Measurements from ENCODE around the gene PEX11A. TPM values are rescaled to one million over a fixed set of nuclear protein-coding genes. Genes with fewer than 3 reads are reported as not detected.

Gene PEX11A
- total RNA-seq, 4 donors from 2014 or later, result 41.4 to 80.3 (median 51.5) TPM

DNA sequence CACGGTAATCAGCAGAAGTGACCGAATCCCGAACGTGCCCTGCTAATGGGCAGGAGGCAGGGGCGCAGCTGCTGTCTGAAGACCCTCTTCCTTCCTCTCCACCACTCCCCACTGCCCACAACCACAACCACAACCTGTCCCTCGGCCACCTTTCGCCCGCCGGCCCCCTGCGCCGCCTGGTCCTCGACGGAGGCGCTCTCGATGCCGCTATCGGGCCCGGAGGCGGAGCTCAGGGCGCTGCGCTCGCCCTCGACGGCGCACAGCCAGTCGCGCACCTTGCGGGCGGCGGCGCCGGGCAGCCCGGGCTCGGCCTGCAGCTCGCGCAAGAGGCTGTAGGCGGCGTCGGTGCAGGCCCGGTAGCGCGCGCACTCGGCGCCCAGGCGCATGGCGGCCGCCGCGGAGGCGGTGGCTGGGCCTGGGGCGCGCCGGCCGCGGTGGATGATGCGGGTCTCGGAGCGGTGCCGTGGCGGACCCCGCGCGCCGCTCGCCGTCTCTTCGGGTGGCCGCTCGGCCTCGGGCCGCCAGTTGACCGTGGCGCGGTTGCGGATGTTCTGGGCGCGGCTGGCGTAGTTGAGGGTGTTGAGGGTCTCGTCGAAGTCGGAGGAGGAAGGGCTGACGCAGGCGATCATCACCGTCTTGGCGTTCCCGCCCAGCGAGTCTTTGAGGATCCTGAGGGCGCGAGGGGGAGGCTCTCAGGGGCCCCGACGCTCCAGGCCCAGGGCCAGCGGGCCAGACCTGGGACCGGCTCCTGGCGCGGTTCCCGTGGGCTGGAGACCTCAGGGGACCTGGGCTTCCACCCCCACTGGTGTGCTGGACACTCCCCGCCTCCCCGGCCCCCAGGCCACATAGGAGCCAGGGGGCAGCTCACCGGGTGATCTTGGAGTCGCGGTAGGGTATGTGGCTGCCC, 42.2 kb downstream of the PEX11A start:
- TF ChIP-seq, protein P1, sequence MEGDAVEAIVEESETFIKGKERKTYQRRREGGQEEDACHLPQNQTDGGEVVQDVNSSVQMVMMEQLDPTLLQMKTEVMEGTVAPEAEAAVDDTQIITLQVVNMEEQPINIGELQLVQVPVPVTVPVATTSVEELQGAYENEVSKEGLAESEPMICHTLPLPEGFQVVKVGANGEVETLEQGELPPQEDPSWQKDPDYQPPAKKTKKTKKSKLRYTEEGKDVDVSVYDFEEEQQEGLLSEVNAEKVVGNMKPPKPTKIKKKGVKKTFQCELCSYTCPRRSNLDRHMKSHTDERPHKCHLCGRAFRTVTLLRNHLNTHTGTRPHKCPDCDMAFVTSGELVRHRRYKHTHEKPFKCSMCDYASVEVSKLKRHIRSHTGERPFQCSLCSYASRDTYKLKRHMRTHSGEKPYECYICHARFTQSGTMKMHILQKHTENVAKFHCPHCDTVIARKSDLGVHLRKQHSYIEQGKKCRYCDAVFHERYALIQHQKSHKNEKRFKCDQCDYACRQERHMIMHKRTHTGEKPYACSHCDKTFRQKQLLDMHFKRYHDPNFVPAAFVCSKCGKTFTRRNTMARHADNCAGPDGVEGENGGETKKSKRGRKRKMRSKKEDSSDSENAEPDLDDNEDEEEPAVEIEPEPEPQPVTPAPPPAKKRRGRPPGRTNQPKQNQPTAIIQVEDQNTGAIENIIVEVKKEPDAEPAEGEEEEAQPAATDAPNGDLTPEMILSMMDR (IDR thresholded peaks at IDR 0.05; ENCODE audit: low read depth), result no peak

DNA sequence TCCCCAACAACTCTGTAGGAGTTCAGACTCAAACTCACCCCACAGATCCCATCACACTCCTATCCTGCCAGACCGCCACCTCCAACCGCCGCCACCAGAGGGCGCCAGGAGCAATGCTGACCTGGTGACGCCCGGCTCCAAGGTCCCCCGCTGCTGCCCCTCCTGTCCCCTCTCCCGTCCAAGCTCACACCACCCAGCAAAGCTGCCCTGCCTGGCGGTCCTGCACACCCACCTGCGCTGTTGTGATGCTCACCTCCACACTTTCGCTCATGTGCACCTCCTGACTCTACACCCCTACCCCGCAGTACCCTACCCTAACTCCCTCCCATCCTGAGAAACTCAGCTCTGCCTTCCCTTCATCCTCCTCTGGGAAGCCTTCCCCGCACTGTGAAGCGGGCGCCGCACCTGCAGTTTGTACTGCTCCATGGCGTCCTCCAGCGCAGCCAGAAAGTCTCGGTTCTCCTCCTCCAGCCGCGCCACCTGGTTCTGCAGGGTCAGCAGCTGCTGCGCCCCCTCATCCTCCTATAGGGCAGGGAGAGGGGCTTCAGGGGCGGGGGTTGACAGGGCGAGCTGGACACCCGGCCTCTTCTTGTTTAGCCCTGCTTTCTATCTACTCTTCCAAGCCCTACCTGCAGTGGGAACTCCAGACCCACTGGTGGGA, 43.2 kb downstream of the PEX11A start:
- TF ChIP-seq, protein P1 (IDR thresholded peaks at IDR 0.05; ENCODE audit: low read depth), result no peak

GRCh38 chr15:89646416-89647141, 44.0 kb downstream of the PEX11A start:
- TF ChIP-seq, protein P1 (IDR thresholded peaks at IDR 0.05; ENCODE audit: low read depth), result no peak

- TF ChIP-seq, protein P1 (IDR thresholded peaks at IDR 0.05; ENCODE audit: low read depth), result no peak
Measured at GRCh38 chr15:89645680-89646079, 44.9 kb downstream of the PEX11A start.

DNA sequence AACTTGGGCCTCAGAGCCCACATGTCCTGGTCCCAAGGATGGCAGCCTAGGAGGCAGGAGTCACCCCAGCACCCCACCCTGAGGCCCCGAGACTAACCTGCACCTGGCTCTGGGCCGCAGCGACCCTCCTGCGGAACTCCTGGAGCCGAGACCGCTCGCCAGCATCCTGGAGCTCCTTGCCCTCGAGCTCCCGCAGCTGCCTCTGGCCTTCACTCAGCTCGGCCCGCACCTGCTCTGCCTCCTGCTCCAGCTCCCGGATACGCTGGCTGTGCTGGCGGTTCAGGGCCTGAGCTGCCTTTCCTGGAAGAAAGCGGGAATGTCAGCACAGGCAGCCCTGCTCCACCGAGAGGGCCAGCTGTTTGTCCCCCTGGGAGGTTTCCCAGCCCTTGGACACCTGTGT, 48.4 kb downstream of the PEX11A start:
- TF ChIP-seq, protein P1 (IDR thresholded peaks at IDR 0.05; ENCODE audit: low read depth), result no peak

- TF ChIP-seq, protein P1 (IDR thresholded peaks at IDR 0.05; ENCODE audit: low read depth), result no peak
Measured at GRCh38 chr15:89641053-89641452, 49.5 kb downstream of the PEX11A start.

DNA sequence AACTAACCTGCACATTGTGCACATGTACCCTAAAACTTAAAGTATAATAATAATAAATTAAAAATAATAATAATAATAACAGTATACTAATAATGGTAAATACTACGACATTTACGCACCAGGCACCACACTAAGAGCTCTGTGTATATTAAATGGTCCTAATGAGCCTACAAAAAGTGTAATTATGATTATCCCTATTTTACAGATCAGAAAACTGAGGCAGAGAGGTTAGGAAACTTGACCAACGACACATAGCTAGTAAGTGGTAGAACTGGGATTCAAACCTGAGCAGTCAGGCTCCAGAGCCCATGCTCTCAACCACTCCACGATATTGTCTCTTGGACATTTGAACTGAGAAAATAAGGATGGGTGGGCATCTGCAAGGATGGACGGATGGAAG, 50.3 kb downstream of the PEX11A start:
- TF ChIP-seq, protein P1 (IDR thresholded peaks at IDR 0.05; ENCODE audit: low read depth), result no peak

All from subcutaneous adipose tissue (tissue), 4 donors.